NCI-H82 treated with DMSO at 0.1 percent for 48 hours (cell line): ENCODE results near the gene RIPOR3.
"Not testable (repeated sequence)": the region's sequence is repeated elsewhere in the genome, so short reads cannot be mapped to it uniquely, and the experiment has no call there.

Experiments
- DNase-seq: peaks from one replicate; lab custom pipeline; 2025; ENCODE audit not compliant: unreplicated experiment; lab: John Stamatoyannopoulos, UW

The RIPOR3 gene

DNA sequence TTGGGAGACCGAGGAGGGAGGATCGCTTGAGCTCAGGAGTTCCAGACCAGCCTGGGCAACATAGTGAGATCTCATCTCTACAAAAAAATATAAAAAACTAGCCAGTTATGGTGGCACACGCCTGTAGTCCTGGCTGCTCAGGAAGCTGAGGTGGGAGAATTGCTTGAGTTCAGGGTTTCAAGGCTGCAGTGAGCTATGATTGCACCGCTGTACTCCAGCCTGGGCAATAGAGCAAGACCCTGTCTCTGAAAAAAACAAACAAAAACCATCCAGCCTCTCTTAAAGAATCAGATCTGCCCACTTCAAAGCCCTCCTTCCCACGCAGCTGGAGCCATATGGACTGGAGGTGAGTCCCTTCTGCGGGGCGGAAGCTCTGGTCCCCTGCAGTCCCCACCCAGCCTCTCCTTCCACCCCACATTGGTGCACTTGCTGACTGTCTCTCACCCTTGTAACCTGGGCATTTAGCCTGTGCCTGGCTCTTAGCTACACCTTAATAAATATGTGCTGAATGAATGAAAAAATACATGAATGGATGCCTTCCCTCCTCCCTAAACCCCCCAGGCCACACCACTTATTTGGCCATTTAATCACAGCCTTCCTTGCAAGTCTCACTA is 32.9 kb upstream of the RIPOR3 start:
- no peak for DNase-seq

DNA sequence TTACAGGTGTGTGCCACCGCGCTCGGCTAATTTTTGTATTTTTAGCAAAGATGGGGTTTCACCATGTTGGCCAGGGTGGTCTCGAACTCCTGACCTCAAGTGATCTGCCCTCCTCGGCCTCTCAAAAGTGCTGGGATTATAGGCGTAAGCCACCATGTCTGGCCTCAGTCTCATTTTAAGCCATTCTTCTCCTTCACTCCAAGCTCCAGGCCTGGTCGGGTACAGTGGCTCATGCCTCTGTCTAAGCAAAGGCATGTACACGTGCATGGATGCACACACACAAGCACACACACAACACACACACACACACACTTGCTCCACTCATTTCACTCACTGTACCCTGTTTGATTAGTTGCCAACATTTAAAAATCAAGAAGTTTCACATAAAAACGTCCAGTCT is 32.3 kb upstream of the RIPOR3 start:
- no peak for DNase-seq

DNA sequence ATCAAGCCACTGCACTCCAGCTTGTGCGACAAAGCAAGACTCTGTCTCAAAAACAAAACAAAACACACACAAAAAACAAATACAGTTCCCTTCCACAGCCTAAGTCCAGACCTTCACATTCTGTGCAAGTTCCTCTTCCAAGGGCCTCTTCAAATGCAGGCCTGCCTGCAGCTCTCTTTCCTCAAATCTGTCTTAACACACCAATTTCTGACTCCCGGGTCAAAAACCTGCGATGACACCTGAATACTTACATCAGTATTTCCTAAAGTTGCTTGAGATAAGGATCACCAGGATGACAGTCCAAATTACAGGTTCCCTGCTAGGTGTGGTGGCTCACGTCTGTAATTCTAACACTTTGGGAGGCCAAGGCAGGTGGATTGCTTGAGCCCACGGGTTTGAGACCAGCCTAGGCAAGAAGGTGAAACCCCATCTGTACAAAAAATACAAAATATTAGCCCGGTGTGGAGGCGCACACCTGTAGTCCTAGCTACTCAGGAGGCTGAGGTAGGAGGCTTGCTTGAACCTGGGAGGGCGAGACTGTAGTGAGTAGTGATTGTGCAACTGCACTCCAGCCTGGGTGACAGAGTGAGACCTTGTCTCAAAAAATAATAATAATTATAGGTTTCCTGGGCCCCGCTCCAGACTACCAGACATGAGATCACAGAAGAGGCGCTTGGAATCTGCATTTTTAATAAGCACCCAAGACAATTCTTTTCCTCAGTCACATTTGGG is 31.2 kb upstream of the RIPOR3 start:
- DNase-seq, result no peak

DNA sequence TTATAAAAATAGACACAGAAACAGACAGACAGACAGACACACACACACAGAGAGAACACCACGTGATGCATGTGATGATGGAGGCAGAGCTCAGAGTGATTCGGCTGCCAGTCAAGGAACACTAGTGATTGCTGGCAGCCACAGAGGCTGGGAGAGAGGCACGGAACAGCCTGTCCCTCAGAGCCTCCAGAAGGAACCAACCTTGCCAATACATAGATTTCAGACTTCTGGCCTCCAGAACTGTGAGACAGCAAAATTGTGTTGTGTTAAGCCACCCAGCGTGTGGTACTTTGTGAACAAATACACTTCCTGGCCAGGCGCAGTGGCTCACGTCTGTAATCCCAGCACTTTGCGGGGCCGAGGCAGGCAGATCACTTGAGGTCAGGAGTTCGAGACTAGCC is 30.5 kb upstream of the RIPOR3 start:
- no peak for DNase-seq

DNA sequence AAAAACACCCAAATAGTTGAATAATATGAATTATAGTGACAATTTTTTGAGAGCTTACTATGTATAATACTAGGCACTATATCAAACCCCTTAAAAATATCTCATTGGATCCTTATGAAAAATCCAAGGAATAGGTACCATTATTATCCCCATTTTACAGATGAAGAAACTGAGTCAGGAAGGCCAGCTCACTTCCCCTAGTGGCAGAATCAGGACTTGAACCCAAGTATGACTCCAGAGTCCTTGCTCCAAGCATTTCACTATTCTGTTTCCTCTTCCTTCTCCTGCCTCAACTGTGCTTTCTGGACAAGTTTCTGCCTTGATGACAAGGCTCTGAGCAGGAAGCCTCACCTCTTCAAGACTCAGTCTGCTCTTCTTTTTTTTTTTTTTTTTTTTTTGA is 29.2 kb upstream of the RIPOR3 start:
- no peak for DNase-seq

DNA sequence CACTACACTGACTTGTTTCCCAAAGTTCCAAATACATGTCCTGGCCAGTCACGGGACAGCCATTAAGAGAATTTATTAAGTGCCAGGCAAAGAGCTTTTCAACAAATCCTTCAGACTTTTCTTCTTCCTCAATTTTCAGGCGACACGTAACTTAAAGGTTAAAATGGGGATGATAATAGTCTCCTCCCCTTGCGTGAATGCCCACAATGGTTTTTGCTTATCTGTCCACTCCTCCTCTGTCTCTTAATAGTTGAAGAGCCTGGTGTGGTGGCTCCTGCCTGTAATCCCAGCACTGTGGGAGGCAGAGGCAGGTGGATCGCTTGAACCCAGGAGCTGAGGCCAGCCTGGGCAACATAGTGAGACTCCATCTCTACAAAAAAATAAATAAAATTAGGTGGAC is 28.7 kb upstream of the RIPOR3 start:
- DNase-seq, result no peak

DNA sequence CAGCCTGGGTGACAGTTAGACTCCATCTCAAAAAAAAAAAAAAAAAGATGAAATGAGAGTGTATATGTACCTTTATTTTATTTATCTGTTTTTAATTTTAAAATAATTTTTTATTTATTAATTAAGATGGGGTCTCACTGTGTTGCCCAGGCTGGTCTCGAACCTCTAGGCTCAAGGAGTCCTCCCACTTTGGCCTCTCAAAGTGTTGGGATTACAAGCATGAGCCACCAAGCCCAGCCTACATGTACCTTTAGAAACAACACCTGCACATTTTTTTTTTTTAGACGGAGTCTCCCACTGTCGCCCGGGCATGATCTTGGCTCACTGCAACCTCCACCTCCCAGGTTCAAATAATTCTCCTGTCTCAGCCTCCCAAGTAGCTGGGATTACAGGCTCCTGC is 28.0 kb upstream of the RIPOR3 start:
- DNase-seq, result no peak

DNA sequence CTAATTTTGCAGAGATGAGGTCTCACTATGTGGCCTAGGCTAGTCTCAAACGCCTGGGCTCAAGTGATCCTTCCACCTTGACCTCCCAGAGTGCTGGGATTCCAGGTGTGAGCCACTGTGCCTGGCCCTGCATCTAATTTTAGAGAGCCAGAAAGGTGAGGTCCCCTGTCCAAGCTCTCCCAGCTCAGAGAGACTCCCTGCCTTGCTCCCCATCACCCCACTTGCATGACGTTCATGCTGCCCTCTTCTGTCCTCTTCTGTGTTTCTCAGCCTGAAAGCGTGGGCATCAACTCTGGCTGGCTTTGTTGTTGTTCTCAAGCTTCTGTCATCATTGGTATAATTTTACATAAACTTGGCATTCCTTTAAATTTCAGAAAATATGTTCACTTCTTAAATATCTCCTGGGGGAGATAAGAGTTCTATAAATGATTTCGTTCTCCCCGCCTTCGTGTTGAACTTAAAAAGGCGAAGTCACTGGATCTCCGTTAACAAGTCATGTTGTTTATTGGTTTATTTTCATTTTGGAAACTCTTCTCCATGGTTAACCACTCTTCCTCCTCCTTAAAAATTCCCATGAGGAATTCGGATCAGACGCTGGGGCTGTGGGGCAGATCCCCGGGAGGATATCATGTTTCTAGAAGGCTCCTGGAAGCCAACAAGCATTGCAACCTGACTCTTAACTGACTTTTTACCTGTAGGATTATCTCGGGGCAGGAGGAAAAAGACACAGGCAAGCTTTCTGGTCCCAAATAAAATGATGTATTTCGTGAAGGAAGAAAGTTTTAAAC is 26.8 kb upstream of the RIPOR3 start:
- no peak for DNase-seq

DNA sequence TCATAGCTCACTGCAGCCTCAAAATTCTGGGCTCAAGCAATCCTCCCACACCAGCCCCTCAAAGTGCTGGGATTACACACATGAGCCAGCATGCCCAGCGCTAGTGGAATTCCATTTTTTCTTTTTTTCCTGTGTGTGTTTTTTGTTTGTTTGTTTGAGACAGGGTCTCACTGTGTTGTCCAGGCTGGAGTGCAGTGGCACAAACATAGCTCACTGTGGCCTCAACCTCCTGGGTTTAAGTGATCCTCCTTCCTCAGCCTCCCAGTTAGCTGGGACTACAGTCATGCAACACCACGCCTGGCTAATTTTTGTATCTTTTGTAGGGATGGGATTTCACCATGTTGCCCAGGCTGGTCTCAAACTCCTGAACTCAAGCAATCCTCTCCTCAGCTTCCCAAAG is 26.0 kb upstream of the RIPOR3 start:
- no peak for DNase-seq

DNA sequence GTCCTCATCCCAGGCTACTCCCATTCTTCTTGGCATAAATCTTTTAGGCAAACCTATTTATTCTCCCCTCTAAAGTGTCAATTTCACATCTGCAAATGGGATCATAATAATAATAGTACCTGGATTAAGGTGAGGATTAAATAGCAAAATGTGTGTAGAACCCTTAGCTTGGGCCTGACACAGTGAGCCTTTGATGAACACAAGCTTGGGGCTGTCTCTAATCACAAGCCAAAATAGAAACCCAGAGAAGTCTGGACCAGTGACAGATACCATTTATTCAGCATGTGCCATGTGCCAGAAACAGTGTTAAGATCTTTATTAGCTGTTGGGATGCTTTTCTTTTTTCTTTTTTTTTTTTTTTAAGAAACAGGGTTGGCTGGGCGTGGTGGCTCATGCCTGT is 25.2 kb upstream of the RIPOR3 start:
- no peak for DNase-seq

DNA sequence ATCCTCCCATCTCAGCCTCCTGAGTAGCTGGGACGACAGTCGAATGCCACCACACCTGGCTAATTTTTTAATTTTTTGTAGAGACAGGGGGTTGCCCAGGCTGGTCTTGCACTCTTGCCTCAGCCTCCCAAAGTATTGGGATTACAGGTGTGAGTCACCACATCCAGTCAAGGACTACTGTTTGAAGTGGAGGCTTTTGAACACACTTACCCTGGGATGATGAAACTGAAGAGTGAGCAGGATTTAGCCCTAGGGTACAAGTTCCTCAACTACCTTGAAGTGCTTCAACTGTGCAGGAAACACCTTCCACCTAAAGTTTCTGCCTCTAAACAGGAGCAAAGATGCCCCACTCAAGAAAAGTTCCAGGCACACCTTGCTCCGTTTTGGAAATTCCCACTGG is 24.4 kb upstream of the RIPOR3 start:
- DNase-seq, result no peak

DNA sequence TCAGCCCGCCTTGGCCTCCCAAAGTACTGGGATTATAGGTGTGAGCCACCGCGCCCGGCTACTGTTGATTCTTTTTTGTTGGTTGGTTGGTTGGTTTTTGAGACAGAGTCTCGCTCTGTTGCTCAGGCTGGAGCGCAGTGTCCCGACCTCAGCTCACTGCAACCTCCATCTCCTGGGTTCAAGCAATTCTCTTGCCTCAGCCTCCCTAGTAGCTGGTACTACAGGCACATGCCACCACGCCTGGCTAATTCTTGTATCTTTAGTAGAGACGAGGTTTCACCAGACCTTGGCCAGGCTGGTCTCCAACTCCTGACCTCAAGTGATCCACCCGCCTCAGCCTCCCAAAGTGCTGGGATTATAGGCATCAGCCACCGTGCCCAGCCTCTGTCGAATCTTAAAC is 23.1 kb upstream of the RIPOR3 start:
- DNase-seq, result not testable (repeated sequence)

DNA sequence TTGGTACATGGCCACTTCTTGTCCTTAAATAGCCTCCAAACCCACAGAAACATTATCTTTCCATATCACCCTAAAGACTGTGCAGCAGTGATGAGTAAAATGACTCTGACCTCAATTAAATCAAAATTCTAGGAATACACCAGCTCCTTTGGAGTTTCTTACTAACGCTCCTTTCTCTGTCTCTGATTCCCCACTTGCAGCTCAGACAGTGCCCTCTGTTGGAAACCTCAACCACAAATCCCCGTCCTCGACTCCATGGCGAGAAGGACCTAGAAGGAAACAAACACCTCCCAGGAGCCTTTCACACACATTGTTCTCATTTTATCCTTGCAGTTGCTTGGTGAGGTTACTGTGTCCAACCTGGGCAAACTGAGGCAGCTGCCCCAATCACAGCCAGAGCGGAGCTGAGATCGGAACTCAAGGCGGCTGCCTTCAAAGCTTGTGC is 22.3 kb upstream of the RIPOR3 start:
- DNase-seq, result no peak

DNA sequence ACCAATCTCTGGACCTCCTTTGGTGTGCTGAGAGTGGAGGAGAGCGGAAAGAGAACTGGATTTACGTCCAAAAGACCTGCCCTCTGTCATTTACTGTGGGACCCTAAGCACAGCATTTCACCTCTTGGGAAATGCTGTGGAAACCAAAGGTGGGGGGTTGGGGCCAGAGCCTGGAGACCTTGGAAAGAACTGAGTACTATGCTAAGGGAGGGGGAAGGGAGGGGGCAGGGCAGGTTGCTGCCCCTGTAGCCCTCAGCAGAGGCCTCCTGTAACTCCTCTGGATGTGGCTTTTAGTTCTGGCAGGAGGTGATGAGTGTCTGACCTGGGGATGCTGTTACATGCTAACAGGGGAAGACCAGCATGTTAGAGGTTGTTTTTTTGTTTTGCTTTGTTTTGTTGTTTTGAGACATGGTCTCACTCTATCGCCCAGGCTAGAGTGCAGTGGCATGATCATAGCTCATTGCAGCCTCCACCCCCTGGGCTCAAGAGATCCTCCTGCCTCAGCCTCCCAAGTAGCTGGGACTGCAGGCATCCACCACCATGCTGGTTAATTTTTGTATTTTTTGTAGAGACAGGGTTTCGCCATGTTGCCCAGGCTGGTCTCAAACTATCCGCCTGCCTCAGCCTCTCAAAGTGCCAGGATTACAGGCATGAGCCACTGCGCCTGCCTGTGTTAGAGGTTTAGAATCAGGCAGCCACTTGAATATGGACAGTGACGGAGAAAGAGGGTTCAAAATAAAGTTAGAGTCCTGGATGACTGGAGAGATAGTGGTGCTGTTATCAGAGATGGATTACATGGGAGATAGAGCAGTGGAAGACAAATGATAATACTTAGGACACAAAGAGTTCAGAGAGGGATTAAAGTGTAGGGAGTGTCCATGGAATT is 21.7 kb upstream of the RIPOR3 start:
- no peak for DNase-seq

DNA sequence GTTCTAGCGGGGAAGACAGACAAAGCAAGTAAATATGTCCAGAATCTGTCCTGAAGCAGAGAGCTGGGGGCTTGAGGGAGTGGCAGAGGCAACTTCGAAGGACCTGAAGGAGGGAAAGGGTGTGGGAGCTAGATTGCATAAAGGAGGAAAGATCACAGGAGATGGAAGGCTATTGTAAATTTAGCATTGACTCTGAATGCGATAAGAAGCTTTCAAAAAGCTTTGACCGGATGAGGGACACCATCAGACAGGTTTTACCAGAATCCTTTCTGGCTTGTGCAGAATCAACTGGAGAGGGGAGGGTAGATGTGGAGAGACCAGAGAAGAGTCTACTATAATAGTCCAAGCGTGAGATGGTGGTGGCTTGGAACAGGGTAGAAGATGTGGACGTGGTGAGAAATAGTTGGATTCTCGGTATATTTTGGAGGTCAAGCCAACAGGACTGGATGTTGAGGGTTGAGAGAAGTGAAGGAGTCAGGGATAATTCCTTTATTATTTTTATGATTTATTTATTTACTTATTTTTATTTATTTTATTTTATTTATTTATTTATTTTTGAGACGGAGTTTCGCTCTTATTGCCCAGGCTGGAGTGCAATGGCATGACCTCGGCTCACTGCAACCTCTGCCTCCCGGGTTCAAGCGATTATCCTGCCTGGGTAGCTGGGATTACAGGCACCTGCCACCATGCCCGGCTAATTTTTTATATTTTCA is 19.9 kb upstream of the RIPOR3 start:
- no peak for DNase-seq

DNA sequence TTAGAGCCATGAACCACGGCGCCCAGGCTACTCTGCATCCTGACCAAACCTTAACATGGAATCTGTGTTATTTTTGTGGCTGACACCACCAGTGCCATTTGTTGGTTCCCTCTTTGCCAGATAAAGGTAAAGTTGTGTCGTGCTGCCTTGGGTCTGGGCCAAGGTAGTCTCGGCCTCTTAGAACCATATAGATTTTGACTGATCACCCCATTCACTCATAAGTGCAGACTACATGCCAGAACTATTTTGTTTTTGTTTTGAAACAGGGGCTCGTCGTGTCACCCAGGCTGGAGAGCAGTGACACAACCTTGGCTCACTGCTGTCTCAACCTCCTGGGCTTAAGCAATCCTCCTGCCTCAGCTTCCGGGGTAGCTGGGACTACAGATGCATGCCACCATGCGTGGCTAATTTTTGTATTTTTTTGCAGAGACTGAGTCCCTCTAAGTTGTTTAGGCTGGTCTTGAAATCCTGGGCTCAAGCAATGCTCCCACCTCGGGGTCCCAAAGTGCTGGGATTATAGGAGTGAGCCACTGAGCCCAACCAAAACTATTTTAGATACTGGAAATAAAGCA is 19.2 kb upstream of the RIPOR3 start:
- DNase-seq, result no peak

DNA sequence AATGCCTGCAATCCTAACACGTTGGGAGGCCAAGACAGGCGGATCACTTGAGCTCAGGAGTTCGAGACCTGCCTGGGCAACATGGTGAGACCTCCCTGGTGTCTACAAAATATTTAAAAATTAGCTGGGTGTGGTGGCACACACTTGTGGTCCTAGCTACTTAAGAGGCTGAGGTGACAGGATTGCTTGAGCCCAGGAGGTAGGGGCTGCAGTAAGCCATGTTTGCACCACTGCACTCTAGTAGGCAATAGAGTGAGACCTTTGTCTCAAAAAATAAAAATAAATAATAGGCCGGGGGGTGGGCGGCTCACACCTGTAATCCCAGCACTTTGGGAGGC is 18.3 kb upstream of the RIPOR3 start:
- no peak for DNase-seq

DNA sequence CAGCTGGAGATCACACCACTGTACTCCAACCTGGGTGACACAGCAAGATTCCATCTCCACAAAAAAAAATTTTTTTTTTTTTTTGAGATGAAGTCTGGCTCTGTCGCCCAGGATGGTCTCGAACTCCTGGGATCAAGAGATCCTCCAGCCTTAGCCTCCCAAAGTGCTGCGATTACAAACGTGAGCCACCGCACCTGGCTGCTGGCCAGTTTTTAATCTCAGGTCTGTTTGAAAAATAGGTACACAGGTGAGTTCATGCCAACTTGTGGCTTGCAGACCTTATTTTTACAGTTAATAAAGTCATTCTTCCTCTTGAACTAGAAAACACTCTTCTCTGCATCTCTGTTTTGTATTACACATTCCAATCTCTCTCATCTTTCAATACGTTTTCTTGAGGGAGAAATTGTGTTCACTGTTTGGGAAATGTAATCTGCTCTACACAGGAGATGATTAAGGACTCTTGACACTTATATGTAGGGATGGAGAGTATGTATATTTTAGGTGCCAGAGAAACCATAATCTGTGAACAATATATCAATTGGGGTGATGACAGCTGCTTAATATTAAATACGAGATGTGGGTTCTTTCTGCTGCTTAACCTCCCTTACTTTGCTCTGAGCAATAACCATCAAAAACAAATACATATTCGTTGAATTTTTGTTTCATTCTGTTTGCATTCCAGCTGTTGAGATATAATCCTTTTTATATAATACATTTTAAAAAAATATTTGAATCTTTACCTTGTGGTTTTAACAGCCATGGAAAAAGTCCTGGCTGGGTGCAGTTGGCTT is 17.7 kb upstream of the RIPOR3 start:
- no peak for DNase-seq

DNA sequence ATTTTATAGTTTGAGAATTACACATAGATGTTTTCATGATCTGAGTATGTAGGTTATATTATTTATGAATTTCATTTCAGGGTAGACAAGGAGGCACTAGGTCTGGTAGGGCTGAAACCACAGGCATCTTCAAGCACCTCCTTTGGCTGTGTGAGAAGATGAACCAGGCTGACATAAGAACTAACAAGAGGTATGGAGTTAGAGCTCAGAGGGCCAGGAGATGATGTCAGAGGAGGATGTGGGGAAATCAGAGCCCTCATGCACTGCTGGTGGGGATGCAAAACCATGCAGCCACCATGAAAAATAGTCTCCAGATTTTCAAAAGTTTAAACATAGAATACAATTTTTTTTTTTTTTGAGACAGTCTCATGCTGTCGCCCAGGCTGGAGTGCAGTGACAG is 13.6 kb upstream of the RIPOR3 start:
- no peak for DNase-seq

DNA sequence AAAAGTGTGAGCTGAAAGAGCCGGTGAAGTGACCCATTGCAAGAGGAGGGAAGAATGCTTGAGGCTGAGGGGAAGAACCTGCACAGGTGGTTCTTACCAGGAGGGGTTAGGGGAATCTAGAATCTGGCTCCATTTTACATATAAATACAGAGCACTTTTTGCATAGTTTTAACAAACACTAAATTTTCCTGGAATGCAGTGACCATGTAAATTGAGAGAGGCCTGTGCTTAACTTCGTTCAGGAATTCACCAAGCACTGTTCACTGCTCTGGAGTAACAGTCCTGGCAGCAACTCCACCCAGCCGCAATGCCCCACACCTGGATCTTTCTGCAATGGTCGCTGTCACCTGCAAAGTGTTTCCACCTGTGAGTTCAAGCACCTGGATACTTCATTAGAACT is 13.2 kb upstream of the RIPOR3 start:
- DNase-seq, result no peak
